GM12878 (cell line): ENCODE measurements around the gene CLEC7A. TPM values are rescaled to one million over a fixed set of nuclear protein-coding genes. Genes with fewer than 3 reads are reported as not detected.

ENCODE experiments used
- ATAC-seq: fragments of 200-7000 bp; cut with Tn5 transposase; 3 replicates; pipeline ENCODE4 v1.9.1; 2020; ENCODE audit warnings: mild to moderate bottlenecking, moderate library complexity
- BruUV-seq: library from RNA; stranded (reverse); fragments of 400-500 nt; replicated peaks from 2 replicates; lab custom pipeline; 2021; lab: Mats Ljungman, UMichigan
- CTCF ChIA-PET: fragments of 300-600 bp; sonication (Branson Sonifier 250); formaldehyde crosslinking; extraction: SDS; loops from one replicate; lab custom pipeline; 2021; ENCODE audit warnings: inconsistent platforms; lab: Yijun Ruan, JAX
- POLR2A ChIA-PET: fragments of 350-600 bp; formaldehyde crosslinking; extraction: SDS; loops from one replicate; lab custom pipeline; 2021; ENCODE audit warnings: inconsistent platforms; lab: Charles Lee
- RAD21 ChIA-PET: fragments of 300-600 bp; sonication (Branson Sonifier 250); formaldehyde crosslinking; loops from one replicate; lab custom pipeline; 2023; ENCODE audit warnings: antibody characterized with exemption; ENCODE audit not compliant: unreplicated experiment; lab: Charles Lee
- SMC1A ChIA-PET: fragments of 300-600 bp; sonication (Branson Sonifier 250); formaldehyde crosslinking; loops from one replicate; lab custom pipeline; 2023; ENCODE audit not compliant: unreplicated experiment, uncharacterized antibody; lab: Charles Lee
- DNase-seq: peaks from one replicate; pipeline ENCODE4 v3.0.0-alpha.2; 2011; ENCODE audit warnings: low read depth, low spot score
- FAIRE-seq: peaks from 3 replicates; lab custom pipeline; 2011; peaks lifted over from hg19 to GRCh38; lab: Jason Lieb, UNC
- H2AFZ ChIP-seq: 2 replicates; pipeline ENCODE4 v1.6.0; 2011; ENCODE audit warnings: low read depth, low read length, control low read depth; ENCODE audit not compliant: control insufficient read depth
- H3K27ac ChIP-seq: 2 replicates; pipeline ENCODE4 v1.5.1; 2011; ENCODE audit warnings: control low read depth; ENCODE audit not compliant: control insufficient read depth, insufficient read depth
- H3K27me3 ChIP-seq, 2 experiments: replicated peaks in 1 of 2; 2 replicates each; pipeline versions ENCODE4 v1.6.0 to v1.6.1; 2011; ENCODE audit warnings: low read length in 1 of 2; ENCODE audit not compliant: control insufficient read depth in 2 of 2, insufficient read depth in 2 of 2
- H3K36me3 ChIP-seq, 2 experiments: 2 replicates each; pipeline ENCODE4 v1.5.1; 2011; ENCODE audit warnings: low read length in 1 of 2; ENCODE audit not compliant: control insufficient read depth in 2 of 2, insufficient read depth in 2 of 2
- H3K4me1 ChIP-seq: 2 replicates; pipeline ENCODE4 v1.6.1; 2011; ENCODE audit warnings: mild to moderate bottlenecking, low read length, moderate library complexity, mixed read lengths; ENCODE audit not compliant: control insufficient read depth, insufficient read depth
- H3K4me2 ChIP-seq: 2 replicates; pipeline ENCODE4 v1.6.0; 2011; ENCODE audit warnings: control low read depth; ENCODE audit not compliant: control insufficient read depth, insufficient read depth
- H3K4me3 ChIP-seq: fragments of 200-600 bp; sonication (generic); 2 replicates; pipeline ENCODE4 v1.5.1; 2016
- H3K79me2 ChIP-seq: 2 replicates; pipeline ENCODE4 v1.6.0; 2011; ENCODE audit warnings: low read length; ENCODE audit not compliant: control insufficient read depth, insufficient read depth
- H3K9ac ChIP-seq: 2 replicates; pipeline ENCODE4 v1.8.0; 2011; ENCODE audit warnings: low read length, control low read depth, mixed read lengths; ENCODE audit not compliant: control insufficient read depth, insufficient read depth
- H3K9me3 ChIP-seq: replicated peaks from 3 replicates; pipeline ENCODE4 v1.5.1; 2011; ENCODE audit warnings: mild to moderate bottlenecking, low read length; ENCODE audit not compliant: control insufficient read depth, insufficient read depth
- H4K20me1 ChIP-seq: 2 replicates; pipeline ENCODE4 v1.6.0; 2011; ENCODE audit not compliant: control insufficient read depth, insufficient read depth
- CBFB ChIP-seq: IDR thresholded peaks from 2 replicates; pipeline ENCODE4 v1.6.1; 2016; ENCODE audit warnings: antibody characterized with exemption, low read depth
- CEBPB ChIP-seq, 2 experiments: fragments of 150-350 bp in 1 of 2; IDR thresholded peaks; 2 replicates each; pipeline ENCODE4 v1.6.1; 2012 to 2014; ENCODE audit warnings: low read depth in 2 of 2, low read length in 2 of 2, borderline replicate concordance in 1 of 2, inconsistent platforms in 1 of 2
- CHD4 ChIP-seq: fragments of 200-600 bp; sonication (generic); IDR thresholded peaks from 2 replicates; pipeline ENCODE4 v1.6.1; 2016; ENCODE audit warnings: mild to moderate bottlenecking
- E4F1 ChIP-seq: fragments of 450-650 bp; IDR thresholded peaks from 2 replicates; pipeline ENCODE4 v1.6.1; 2018; ENCODE audit warnings: borderline replicate concordance, mild to moderate bottlenecking; ENCODE audit not compliant: partially characterized antibody
- ESRRA ChIP-seq: IDR thresholded peaks from 2 replicates; pipeline ENCODE4 v1.6.1; 2012; ENCODE audit warnings: mild to moderate bottlenecking, low read length, improper control_type of control experiment
- JUNB ChIP-seq: IDR thresholded peaks from 2 replicates; pipeline ENCODE4 v1.6.1; 2016; ENCODE audit warnings: antibody characterized with exemption, mild to moderate bottlenecking
- MEF2A ChIP-seq: IDR thresholded peaks from 2 replicates; pipeline ENCODE4 v1.6.1; 2011; ENCODE audit warnings: low read depth, mild to moderate bottlenecking, low read length, moderate library complexity; ENCODE audit not compliant: insufficient read depth
- NFXL1 ChIP-seq: fragments of 450-650 bp; IDR thresholded peaks from 2 replicates; pipeline ENCODE4 v1.6.1; 2017; ENCODE audit warnings: antibody characterized with exemption, mild to moderate bottlenecking, borderline replicate concordance
- RELA ChIP-seq: fragments of 450-650 bp; IDR thresholded peaks from 2 replicates; pipeline ENCODE4 v1.8.0; 2014; ENCODE audit warnings: borderline replicate concordance; ENCODE audit not compliant: partially characterized antibody
- SMC3 ChIP-seq: IDR thresholded peaks from 2 replicates; pipeline ENCODE4 v1.6.1; 2011; ENCODE audit warnings: low read length, improper control_type of control experiment, borderline replicate concordance
- SP1 ChIP-seq: IDR thresholded peaks from one replicate; pipeline ENCODE4 v1.6.1; 2011; ENCODE audit warnings: low read depth, low read length
- TAF1 ChIP-seq: IDR thresholded peaks from 2 replicates; pipeline ENCODE4 v1.6.1; 2011; ENCODE audit warnings: mild to moderate bottlenecking, low read depth, low read length, borderline replicate concordance
- TBL1XR1 ChIP-seq: IDR thresholded peaks from 2 replicates; pipeline ENCODE4 v1.6.1; 2012; ENCODE audit warnings: low read depth, low read length, improper control_type of control experiment
- ZNF622 ChIP-seq: fragments of 450-650 bp; IDR thresholded peaks from 2 replicates; pipeline ENCODE4 v1.6.1; 2017; ENCODE audit warnings: mild to moderate bottlenecking, inconsistent platforms
- whole genome bisulfite sequencing: methylation state at CpG from one replicate; pipeline ENCODE4 v1.1.6; 2016; ENCODE audit warnings: low lambda C conversion rate; ENCODE audit not compliant: insufficient replicate concordance, insufficient coverage; ENCODE audit errors: missing lambda C conversion rate; 5-methylcytosine and 5-hydroxymethylcytosine counted together
- in situ Hi-C: fragments of 300-500 bp; cut with MboI; formaldehyde crosslinking; loops from 9 replicates; pipeline ENCODE4 v1.14.3; 2018; ENCODE audit warnings: mixed read lengths
- intact Hi-C: fragments of 100-400 bp; cut with micrococcal nuclease; formaldehyde crosslinking; loops from one replicate; pipeline ENCODE4 v1.14.2; 2022; ENCODE audit not compliant: unreplicated experiment
- polyA plus RNA-seq, 11 experiments: library from polyadenylated mRNA; depleted of rRNA in 4 of 11; unstranded in 6 of 11; stranded (reverse) in 5 of 11; fragments of >200 nt; fragmentation: Nextera tagmentation in 4 of 11; fragmentation: Illumina TruSeq in 1 of 11; extraction: Ambion mirVana in 4 of 11; extraction: Trizol in 1 of 11; gene quantifications; 1 replicate in 1 of 11; 2 replicates in 10 of 11; pipeline versions ENCODE4 v1.2.1 to v1.2.3, GENCODE V29; 2011 to 2016; ENCODE audit warnings: inconsistent platforms in 2 of 11, missing spikeins in 2 of 11, low read depth in 1 of 11
- total RNA-seq, 4 experiments: library from RNA; depleted of rRNA in 3 of 4; stranded (reverse); fragments of >200 nt in 3 of 4; fragmentation: Illumina TruSeq in 1 of 4; extraction: Trizol in 1 of 4; gene quantifications; 2 replicates each; pipeline versions ENCODE4 v1.2.1 to v1.2.3, GENCODE V29; 2013 to 2021
- TF ChIP-seq, protein P1 (sequence below): fragments of 450-650 bp; IDR thresholded peaks from 2 replicates; pipeline ENCODE4 v1.6.1; 2016; ENCODE audit warnings: mild to moderate bottlenecking, moderate library complexity, borderline replicate concordance
- TF ChIP-seq, protein P2 (sequence below): fragments of 450-650 bp; IDR thresholded peaks from 2 replicates; pipeline ENCODE4 v1.6.1; 2018; ENCODE audit warnings: mild to moderate bottlenecking, low read depth, moderate library complexity; ENCODE audit not compliant: partially characterized antibody

Gene CLEC7A
- total and polyA plus RNA-seq, 10 of the 15 experiments (the other 5 are each of a cell fraction or from before 2014, with no cell fraction given), result not detected

DNA sequence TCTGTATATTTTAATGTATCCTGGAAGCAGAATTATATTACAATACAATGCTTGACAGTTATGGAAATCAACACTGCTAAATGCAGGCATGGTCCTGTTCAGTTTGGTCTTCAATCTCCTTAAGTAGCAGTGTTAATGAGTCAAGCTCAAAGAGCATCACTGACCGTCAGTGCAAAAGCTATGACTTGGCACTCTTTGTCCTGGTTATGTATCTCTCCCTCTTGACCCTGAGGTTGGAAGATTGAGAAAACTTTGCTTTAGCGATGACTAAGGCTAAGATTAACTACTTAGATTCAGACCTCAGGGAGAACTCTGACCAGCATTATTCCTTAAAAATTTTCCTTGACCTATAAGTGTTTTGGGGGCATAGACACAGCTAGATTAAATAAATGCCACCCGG, 10.9 kb downstream of the CLEC7A start:
- ATAC-seq (no peak), FAIRE-seq (no peak), DNase-seq (no peak)
- H2AFZ ChIP-seq, result no peak overlapping the region
- RAD21 ChIA-PET, result no interaction called here
- no peak overlapping the region for H3K4me2 ChIP-seq
- no peaks in the 10 kb centered on the region for H4K20me1 ChIP-seq
- intact Hi-C loops (no loop called here), in situ Hi-C loops (no loop called here)
- POLR2A ChIA-PET, result no interaction called here
- SMC1A ChIA-PET, result no interaction called here
- no peaks in the 10 kb centered on the region; a peak in 1 of 4 replicates for H3K27me3 ChIP-seq
- no TSS peak for BruUV-seq
- H3K4me1 ChIP-seq, result no peaks in the 10 kb centered on the region
- 73% methylated on average over 3 of the region's 3 CpGs for WGBS
- no peaks in the 10 kb centered on the region for H3K36me3 ChIP-seq
- H3K9ac ChIP-seq, result no peak overlapping the region
- H3K4me3 ChIP-seq, result no peak overlapping the region
- H3K9me3 ChIP-seq, result no peaks in the 10 kb centered on the region; the same call in 2 of the 3 replicates
- CTCF ChIA-PET, result interaction anchor here (0.6 to 3.3 kb wide), 3 partner anchors 9 to 370 kb away, joined by 3 to 11 read pairs (median 6); partner anchors contain the start of gene CLEC7A
- no peak overlapping the region for H3K27ac ChIP-seq
- no peaks in the 10 kb centered on the region for H3K79me2 ChIP-seq
- TF ChIP-seq SP1 (no peak), JUNB (no peak), RELA (no peak), TAF1 (no peak), E4F1 (no peak), CHD4 (no peak), ZNF622 (no peak), SMC3 (no peak), ESRRA (no peak), CBFB (no peak), NFXL1 (no peak), CEBPB (IDR thresholded peaks at IDR 0.05; ENCODE audit: borderline replicate concordance in 1 of 2, low read depth in 2 of 2, low read length in 2 of 2) (no peak), MEF2A (no peak), TBL1XR1 (no peak)
- TF ChIP-seq, protein P1, sequence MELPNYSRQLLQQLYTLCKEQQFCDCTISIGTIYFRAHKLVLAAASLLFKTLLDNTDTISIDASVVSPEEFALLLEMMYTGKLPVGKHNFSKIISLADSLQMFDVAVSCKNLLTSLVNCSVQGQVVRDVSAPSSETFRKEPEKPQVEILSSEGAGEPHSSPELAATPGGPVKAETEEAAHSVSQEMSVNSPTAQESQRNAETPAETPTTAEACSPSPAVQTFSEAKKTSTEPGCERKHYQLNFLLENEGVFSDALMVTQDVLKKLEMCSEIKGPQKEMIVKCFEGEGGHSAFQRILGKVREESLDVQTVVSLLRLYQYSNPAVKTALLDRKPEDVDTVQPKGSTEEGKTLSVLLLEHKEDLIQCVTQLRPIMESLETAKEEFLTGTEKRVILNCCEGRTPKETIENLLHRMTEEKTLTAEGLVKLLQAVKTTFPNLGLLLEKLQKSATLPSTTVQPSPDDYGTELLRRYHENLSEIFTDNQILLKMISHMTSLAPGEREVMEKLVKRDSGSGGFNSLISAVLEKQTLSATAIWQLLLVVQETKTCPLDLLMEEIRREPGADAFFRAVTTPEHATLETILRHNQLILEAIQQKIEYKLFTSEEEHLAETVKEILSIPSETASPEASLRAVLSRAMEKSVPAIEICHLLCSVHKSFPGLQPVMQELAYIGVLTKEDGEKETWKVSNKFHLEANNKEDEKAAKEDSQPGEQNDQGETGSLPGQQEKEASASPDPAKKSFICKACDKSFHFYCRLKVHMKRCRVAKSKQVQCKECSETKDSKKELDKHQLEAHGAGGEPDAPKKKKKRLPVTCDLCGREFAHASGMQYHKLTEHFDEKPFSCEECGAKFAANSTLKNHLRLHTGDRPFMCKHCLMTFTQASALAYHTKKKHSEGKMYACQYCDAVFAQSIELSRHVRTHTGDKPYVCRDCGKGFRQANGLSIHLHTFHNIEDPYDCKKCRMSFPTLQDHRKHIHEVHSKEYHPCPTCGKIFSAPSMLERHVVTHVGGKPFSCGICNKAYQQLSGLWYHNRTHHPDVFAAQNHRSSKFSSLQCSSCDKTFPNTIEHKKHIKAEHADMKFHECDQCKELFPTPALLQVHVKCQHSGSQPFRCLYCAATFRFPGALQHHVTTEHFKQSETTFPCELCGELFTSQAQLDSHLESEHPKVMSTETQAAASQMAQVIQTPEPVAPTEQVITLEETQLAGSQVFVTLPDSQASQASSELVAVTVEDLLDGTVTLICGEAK, result no peak
- TF ChIP-seq, protein P2, sequence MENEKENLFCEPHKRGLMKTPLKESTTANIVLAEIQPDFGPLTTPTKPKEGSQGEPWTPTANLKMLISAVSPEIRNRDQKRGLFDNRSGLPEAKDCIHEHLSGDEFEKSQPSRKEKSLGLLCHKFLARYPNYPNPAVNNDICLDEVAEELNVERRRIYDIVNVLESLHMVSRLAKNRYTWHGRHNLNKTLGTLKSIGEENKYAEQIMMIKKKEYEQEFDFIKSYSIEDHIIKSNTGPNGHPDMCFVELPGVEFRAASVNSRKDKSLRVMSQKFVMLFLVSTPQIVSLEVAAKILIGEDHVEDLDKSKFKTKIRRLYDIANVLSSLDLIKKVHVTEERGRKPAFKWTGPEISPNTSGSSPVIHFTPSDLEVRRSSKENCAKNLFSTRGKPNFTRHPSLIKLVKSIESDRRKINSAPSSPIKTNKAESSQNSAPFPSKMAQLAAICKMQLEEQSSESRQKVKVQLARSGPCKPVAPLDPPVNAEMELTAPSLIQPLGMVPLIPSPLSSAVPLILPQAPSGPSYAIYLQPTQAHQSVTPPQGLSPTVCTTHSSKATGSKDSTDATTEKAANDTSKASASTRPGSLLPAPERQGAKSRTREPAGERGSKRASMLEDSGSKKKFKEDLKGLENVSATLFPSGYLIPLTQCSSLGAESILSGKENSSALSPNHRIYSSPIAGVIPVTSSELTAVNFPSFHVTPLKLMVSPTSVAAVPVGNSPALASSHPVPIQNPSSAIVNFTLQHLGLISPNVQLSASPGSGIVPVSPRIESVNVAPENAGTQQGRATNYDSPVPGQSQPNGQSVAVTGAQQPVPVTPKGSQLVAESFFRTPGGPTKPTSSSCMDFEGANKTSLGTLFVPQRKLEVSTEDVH, result no peak
